ENCODE results near the gene EIF4B. TPM values are rescaled to one million over a fixed set of nuclear protein-coding genes. Genes with fewer than 3 reads are reported as not detected.
A peak's percentile ranks its signal among the peaks of the same experiment; 100 is the strongest.
"Not testable (repeated sequence)": the region's sequence is repeated elsewhere in the genome, so short reads cannot be mapped to it uniquely, and the experiment has no call there.

EIF4B gene
- total RNA-seq, 1 experiment from 2014 or later: 809 TPM

- H3K9me2 ChIP-seq (ENCODE audit: insufficient read depth): no peaks in the 10 kb centered on the region
- H3K79me2 ChIP-seq (ENCODE audit: insufficient read depth, low read length): peaks cover 99% of the 10 kb centered on the region
- intact Hi-C loops (cut with micrococcal nuclease): no loop called here
- ChIA-PET RAD21 (ENCODE audit: low non-redundant PET in 1 of 2, low total read pairs in 2 of 2, uncharacterized antibody in 2 of 2, unreplicated experiment in 2 of 2) (no interaction called here), CTCF (interaction anchor here (1.1 kb wide), 1 partner anchor 129 kb away, joined by 4 read pairs; no protein-coding TSS in a partner anchor), POLR2A (interaction anchor here (0.7 kb wide), 1 partner anchor 9 kb away, joined by 3 read pairs; the partner anchor contains the start of gene EIF4B)
- peaks cover 40 to 80% of the 10 kb centered on the region in 2 experiments for H3K36me3 ChIP-seq (ENCODE audit: control insufficient read depth in 1 of 2, insufficient read depth in 2 of 2, low read length in 2 of 2)
- TF ChIP-seq SIN3A (IDR thresholded peaks at IDR 0.05; ENCODE audit: low read depth): no peak
- no peak for TF ChIP-seq POLR2A (IDR thresholded peaks at IDR 0.05; ENCODE audit: borderline replicate concordance, extremely low read depth, insufficient read depth, insufficient read length)
- no peak for TF ChIP-seq ATF3 (IDR thresholded peaks at IDR 0.05)
- no peak for TF ChIP-seq EZH2 (IDR thresholded peaks at IDR 0.05)
- no peak for TF ChIP-seq EZH2phosphoT487 (IDR thresholded peaks at IDR 0.05; ENCODE audit: borderline replicate concordance)
- TF ChIP-seq FOSL1 (IDR thresholded peaks at IDR 0.05; ENCODE audit: low read depth): no peak
- no peak overlapping the region for H3K4me2 ChIP-seq (ENCODE audit: low read length)
- no peaks in the 10 kb centered on the region for H3K27me3 ChIP-seq (ENCODE audit: insufficient read depth, low read length)
- H3K27ac ChIP-seq (ENCODE audit: low read depth, low read length): no peak overlapping the region
- no peak overlapping the region for H2AFZ ChIP-seq (ENCODE audit: low read depth, low read length, poor library complexity, severe bottlenecking)
- no TSS peak for BruUV-seq (replicated peaks)
- H3K9ac ChIP-seq (ENCODE audit: low read length): peak overlapping the region; percentile 21; the same call in 1 of the 2 replicates
- peaks cover 0 to 8% of the 10 kb centered on the region in 2 experiments; a peak in 2 of 4 replicates for H3K4me1 ChIP-seq (ENCODE audit: control insufficient read depth in 1 of 2, insufficient read depth in 2 of 2, low read length in 2 of 2)
- no peak overlapping the region for H3K4me3 ChIP-seq (replicated peaks in 1 of 2; ENCODE audit: low read depth in 1 of 2, low read length in 2 of 2)
- H3K9me3 ChIP-seq (ENCODE audit: control insufficient read depth in 1 of 2, insufficient read depth in 1 of 2, low read depth in 1 of 2, low read length in 2 of 2): no peaks in the 10 kb centered on the region
- no peak for DNase-seq (ENCODE audit: low read depth, low spot score)
- no peak for ATAC-seq
- H4K20me1 ChIP-seq (ENCODE audit: insufficient read depth): peaks cover 55% of the 10 kb centered on the region; the same call in 1 of the 2 replicates
Measured at GRCh38 chr12:53014709-53015108, 8.5 kb downstream of the EIF4B start.

- H3K4me2 ChIP-seq (ENCODE audit: low read length): no peak overlapping the region
- no peak overlapping the region for H3K4me3 ChIP-seq (replicated peaks in 1 of 2; ENCODE audit: low read depth in 1 of 2, low read length in 2 of 2)
- ChIA-PET RAD21 (ENCODE audit: low non-redundant PET in 1 of 2, low total read pairs in 2 of 2, uncharacterized antibody in 2 of 2, unreplicated experiment in 2 of 2) (no interaction called here), POLR2A (no interaction called here), CTCF (interaction anchor here (1.1 to 1.8 kb wide), 2 partner anchors 19 to 22 kb away, joined by 3 to 4 read pairs; no protein-coding TSS in a partner anchor)
- no TSS peak for BruUV-seq (replicated peaks)
- H3K36me3 ChIP-seq (ENCODE audit: control insufficient read depth in 1 of 2, insufficient read depth in 2 of 2, low read length in 2 of 2): peaks cover 76 to 80% of the 10 kb centered on the region in 2 experiments
- H3K27ac ChIP-seq (ENCODE audit: low read depth, low read length): no peak overlapping the region
- no peaks in the 10 kb centered on the region for H3K27me3 ChIP-seq (ENCODE audit: insufficient read depth, low read length)
- no peak for TF ChIP-seq CEBPB (IDR thresholded peaks at IDR 0.05; ENCODE audit: low read depth)
- peak in 2 of 3 experiments; percentile 1 to 26; a peak in 2 of 6 replicates for TF ChIP-seq CTCF (IDR thresholded peaks at IDR 0.05 in 2 of 3, conservative IDR thresholded peaks at IDR 0.05 in 1 of 3; ENCODE audit: borderline replicate concordance in 1 of 3, insufficient read depth in 1 of 3, low read depth in 2 of 3, low read length in 2 of 3)
- ATAC-seq: 0 out of 2 replicates have a peak, but pooled peaks have one; percentile 46
- H3K9me2 ChIP-seq (ENCODE audit: insufficient read depth): no peaks in the 10 kb centered on the region
- H2AFZ ChIP-seq (ENCODE audit: low read depth, low read length, poor library complexity, severe bottlenecking): no peak overlapping the region
- H4K20me1 ChIP-seq (ENCODE audit: insufficient read depth): peaks cover 32% of the 10 kb centered on the region; the same call in 1 of the 2 replicates
- intact Hi-C loops (cut with micrococcal nuclease): no loop called here
- peaks cover 96% of the 10 kb centered on the region for H3K79me2 ChIP-seq (ENCODE audit: insufficient read depth, low read length)
- H3K9me3 ChIP-seq (ENCODE audit: control insufficient read depth in 1 of 2, insufficient read depth in 1 of 2, low read depth in 1 of 2, low read length in 2 of 2): no peaks in the 10 kb centered on the region
- no peak overlapping the region for H3K9ac ChIP-seq (ENCODE audit: low read length)
- DNase-seq (ENCODE audit: low read depth, low spot score): no peak
- H3K4me1 ChIP-seq (ENCODE audit: control insufficient read depth in 1 of 2, insufficient read depth in 2 of 2, low read length in 2 of 2): no peaks in the 10 kb centered on the region
Measured at GRCh38 chr12:53025250-53025649, 19.0 kb downstream of the EIF4B start.

- DNase-seq (ENCODE audit: low read depth, low spot score); H3K4me3 ChIP-seq (replicated peaks in 1 of 2; ENCODE audit: low read depth in 1 of 2, low read length in 2 of 2); H3K9me2 ChIP-seq (ENCODE audit: insufficient read depth); H3K9ac ChIP-seq (ENCODE audit: low read length); H2AFZ ChIP-seq (ENCODE audit: low read depth, low read length, poor library complexity, severe bottlenecking); POLR2A ChIA-PET; BruUV-seq (replicated peaks); H3K27me3 ChIP-seq (ENCODE audit: insufficient read depth, low read length); intact Hi-C loops (cut with micrococcal nuclease); H3K27ac ChIP-seq (ENCODE audit: low read depth, low read length); RAD21 ChIA-PET (ENCODE audit: low non-redundant PET in 1 of 2, low total read pairs in 2 of 2, uncharacterized antibody in 2 of 2, unreplicated experiment in 2 of 2); H3K4me1 ChIP-seq (ENCODE audit: control insufficient read depth in 1 of 2, insufficient read depth in 2 of 2, low read length in 2 of 2); H3K4me2 ChIP-seq (ENCODE audit: low read length); H3K9me3 ChIP-seq (ENCODE audit: control insufficient read depth in 1 of 2, insufficient read depth in 1 of 2, low read depth in 1 of 2, low read length in 2 of 2); ATAC-seq: not testable (repeated sequence)
- CTCF ChIA-PET: interaction anchor here (1.8 kb wide), 1 partner anchor 17 kb away, joined by 4 read pairs; no protein-coding TSS in a partner anchor
- Histone ChIP-seq H3K36me3 (ENCODE audit: control insufficient read depth in 1 of 2, insufficient read depth in 2 of 2, low read length in 2 of 2) (peaks cover 74 to 79% of the 10 kb centered on the region in 2 experiments), H3K79me2 (ENCODE audit: insufficient read depth, low read length) (peaks cover 95% of the 10 kb centered on the region), H4K20me1 (ENCODE audit: insufficient read depth) (peaks cover 34% of the 10 kb centered on the region; the same call in 1 of the 2 replicates)
Measured at GRCh38 chr12:53027014-53027413, 20.8 kb downstream of the EIF4B start.

Measured in HCT116 (cell line).